Neutrophil (primary cell): ENCODE data around the gene PAK1.

Source experiments
- H3K27ac ChIP-seq: fragments of 200-600 bp; sonication (generic); 2 replicates; pipeline ENCODE4 v1.5.1; 2016; ENCODE audit warnings: mild to moderate bottlenecking, moderate library complexity
- H3K27me3 ChIP-seq: fragments of 200-600 bp; sonication (generic); 2 replicates; pipeline ENCODE4 v1.6.0; 2016; ENCODE audit warnings: mild to moderate bottlenecking
- H3K36me3 ChIP-seq: fragments of 200-600 bp; sonication (generic); 2 replicates; pipeline ENCODE4 v1.5.1; 2017
- H3K4me1 ChIP-seq, 2 experiments: fragments of 200-600 bp in 1 of 2; sonication (generic) in 1 of 2; 1 replicate in 1 of 2; 2 replicates in 1 of 2; pipeline versions ENCODE4 v1.5.1 to v1.6.1; 2013 to 2016; ENCODE audit warnings: low read depth in 1 of 2, low read length in 1 of 2, mild to moderate bottlenecking in 1 of 2, moderate library complexity in 1 of 2; ENCODE audit not compliant: control insufficient read depth in 1 of 2, insufficient read depth in 1 of 2
- H3K4me3 ChIP-seq, 2 experiments: fragments of 200-600 bp in 1 of 2; sonication (generic) in 1 of 2; 1 replicate in 1 of 2; 2 replicates in 1 of 2; pipeline ENCODE4 v1.5.1; 2013 to 2016; ENCODE audit warnings: low read depth in 1 of 2, low read length in 1 of 2, mild to moderate bottlenecking in 1 of 2, moderate library complexity in 1 of 2
- H3K9me3 ChIP-seq: fragments of 200-600 bp; sonication (generic); 2 replicates; pipeline ENCODE4 v1.5.1; 2016
- CTCF ChIP-seq: fragments of 200-600 bp; sonication (generic); IDR thresholded peaks from 2 replicates; pipeline ENCODE4 v1.5.1; 2016; ENCODE audit warnings: antibody characterized with exemption

The PAK1 gene

DNA sequence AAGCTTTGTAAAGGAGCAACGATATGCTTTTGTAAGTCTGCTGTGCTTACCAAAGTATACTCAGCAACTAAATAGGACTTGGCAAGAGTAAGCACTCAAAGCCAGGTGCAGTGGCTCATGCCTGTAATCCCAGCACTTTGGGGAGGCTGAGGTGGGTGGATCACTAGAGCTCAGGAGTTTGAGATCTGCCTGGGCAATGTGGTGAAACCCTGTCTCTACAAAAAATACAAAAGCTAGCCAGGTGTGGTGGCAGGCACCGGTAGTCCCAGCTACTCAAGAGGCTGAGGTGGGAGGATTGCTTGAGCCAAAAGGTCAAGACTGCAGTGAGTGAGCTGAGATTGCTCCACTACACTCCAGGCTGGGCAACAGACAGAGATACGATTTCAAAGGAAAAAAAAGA lies 67.5 kb downstream of the PAK1 start:
- Histone ChIP-seq H3K4me1 (peaks cover 93 to 98% of the 10 kb centered on the region in 2 experiments), H3K36me3 (peaks cover 10% of the 10 kb centered on the region), H3K27me3 (no peaks in the 10 kb centered on the region), H3K9me3 (no peaks in the 10 kb centered on the region), H3K4me3 (no peak overlapping the region), H3K27ac (peak overlapping the region; percentile 95)
- TF ChIP-seq CTCF = no peak

GRCh38 chr11:77403211-77403610 lies 70.7 kb downstream of the PAK1 start:
- Histone ChIP-seq H3K4me3 (no peak overlapping the region), H3K9me3 (no peaks in the 10 kb centered on the region), H3K36me3 (peaks cover 10% of the 10 kb centered on the region), H3K27ac (peak overlapping the region; percentile 95), H3K4me1 (peaks cover 78 to 97% of the 10 kb centered on the region in 2 experiments), H3K27me3 (no peaks in the 10 kb centered on the region)
- TF ChIP-seq CTCF = no peak

GRCh38 chr11:77402218-77402556 lies 71.7 kb downstream of the PAK1 start:
- Histone ChIP-seq H3K9me3 (no peaks in the 10 kb centered on the region), H3K36me3 (peaks cover 1% of the 10 kb centered on the region), H3K27me3 (no peaks in the 10 kb centered on the region), H3K4me1 (peaks cover 74 to 97% of the 10 kb centered on the region in 2 experiments), H3K4me3 (peak overlapping the region; percentile 6 to 23), H3K27ac (peak overlapping the region; percentile 95)
- no peak for TF ChIP-seq CTCF

- no peaks in the 10 kb centered on the region for H3K27me3 ChIP-seq
- H3K27ac ChIP-seq = peak overlapping the region; percentile 95
- no peak for TF ChIP-seq CTCF
- H3K4me1 ChIP-seq = peaks cover 74 to 97% of the 10 kb centered on the region in 2 experiments
- no peaks in the 10 kb centered on the region for H3K9me3 ChIP-seq
- no peaks in the 10 kb centered on the region for H3K36me3 ChIP-seq
- H3K4me3 ChIP-seq = peak overlapping the region; percentile 16 to 23
Measured at GRCh38 chr11:77401486-77402217, 72.2 kb downstream of the PAK1 start.

DNA sequence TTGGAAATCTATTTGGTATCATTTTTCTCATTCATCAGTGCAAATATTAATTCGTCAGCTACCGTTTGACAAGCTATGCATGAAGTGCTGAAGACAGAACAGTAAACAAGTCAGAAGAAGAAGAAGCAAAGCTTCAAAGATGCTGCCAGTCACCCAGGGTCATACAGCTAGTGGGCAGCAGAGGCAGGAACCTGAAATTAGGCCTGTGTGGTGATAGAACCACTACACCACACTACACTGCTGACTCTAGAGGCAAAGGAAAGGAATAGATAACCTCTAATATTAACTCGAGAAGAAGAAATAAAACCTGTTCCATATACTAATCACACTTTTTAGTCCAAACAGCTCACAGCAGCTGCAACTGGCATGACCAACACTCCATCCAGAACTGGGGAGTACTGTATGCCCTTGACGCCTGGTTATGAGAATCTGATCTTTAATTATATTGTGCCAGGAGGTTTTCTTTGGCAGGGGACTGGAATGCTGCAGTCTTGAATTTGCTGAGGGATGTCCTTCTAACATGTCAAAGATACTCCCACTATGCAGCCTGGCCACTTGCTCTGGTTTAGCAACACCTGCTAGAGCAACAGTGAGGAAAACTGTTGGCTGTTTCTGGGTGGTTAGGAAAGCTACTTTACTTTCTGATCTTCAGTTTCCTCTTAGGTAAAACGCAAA lies 73.0 kb downstream of the PAK1 start:
- no peaks in the 10 kb centered on the region for H3K27me3 ChIP-seq
- H3K4me3 ChIP-seq = no peak overlapping the region
- no peak for TF ChIP-seq CTCF
- no peaks in the 10 kb centered on the region for H3K36me3 ChIP-seq
- peak overlapping the region; percentile 95 for H3K27ac ChIP-seq
- H3K9me3 ChIP-seq = no peaks in the 10 kb centered on the region
- peaks cover 74 to 97% of the 10 kb centered on the region in 2 experiments for H3K4me1 ChIP-seq
